Gastrocnemius medialis (tissue), 4 donors: ENCODE results near the gene RBM45.

ENCODE experiments used
- POLR2A ChIP-seq, 2 donors: fragments of 450-650 bp; IDR thresholded peaks; one replicate each; pipeline ENCODE4 v1.6.1; 2017; ENCODE audit warnings: antibody characterized with exemption in 2 of 2, mild to moderate bottlenecking in 2 of 2, moderate library complexity in 2 of 2
- TF ChIP-seq, protein P1 (sequence below), 5 experiments: fragments of 450-650 bp in 3 of 5; fragments of 200-600 bp in 2 of 5; sonication (generic) in 2 of 5; IDR thresholded peaks in 4 of 5; conservative IDR thresholded peaks in 1 of 5; 1 replicate in 4 of 5; 2 replicates in 1 of 5; pipeline ENCODE4 v1.5.1; 2016 to 2019; ENCODE audit warnings: antibody characterized with exemption in 5 of 5, mild to moderate bottlenecking in 3 of 5, moderate library complexity in 3 of 5

DNA sequence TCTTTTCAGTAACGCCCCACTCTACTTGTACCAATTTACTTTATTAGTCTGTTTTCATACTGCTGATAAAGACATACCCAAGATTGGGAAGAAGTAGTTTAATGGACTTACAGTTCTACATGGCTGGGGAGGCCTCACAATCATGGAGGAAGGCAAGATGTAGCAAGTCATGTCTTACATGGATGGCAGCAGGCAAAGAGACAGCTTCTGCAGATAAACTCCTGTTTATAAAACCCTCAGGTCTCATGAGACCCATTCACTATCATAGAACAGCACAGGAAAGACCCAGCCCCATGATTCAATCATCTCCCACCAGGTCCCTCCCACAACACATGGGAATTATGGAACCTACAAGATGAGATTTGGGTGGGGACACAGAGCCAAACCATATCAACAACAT lies 43.3 kb downstream of the RBM45 start:
- TF ChIP-seq, protein P1, sequence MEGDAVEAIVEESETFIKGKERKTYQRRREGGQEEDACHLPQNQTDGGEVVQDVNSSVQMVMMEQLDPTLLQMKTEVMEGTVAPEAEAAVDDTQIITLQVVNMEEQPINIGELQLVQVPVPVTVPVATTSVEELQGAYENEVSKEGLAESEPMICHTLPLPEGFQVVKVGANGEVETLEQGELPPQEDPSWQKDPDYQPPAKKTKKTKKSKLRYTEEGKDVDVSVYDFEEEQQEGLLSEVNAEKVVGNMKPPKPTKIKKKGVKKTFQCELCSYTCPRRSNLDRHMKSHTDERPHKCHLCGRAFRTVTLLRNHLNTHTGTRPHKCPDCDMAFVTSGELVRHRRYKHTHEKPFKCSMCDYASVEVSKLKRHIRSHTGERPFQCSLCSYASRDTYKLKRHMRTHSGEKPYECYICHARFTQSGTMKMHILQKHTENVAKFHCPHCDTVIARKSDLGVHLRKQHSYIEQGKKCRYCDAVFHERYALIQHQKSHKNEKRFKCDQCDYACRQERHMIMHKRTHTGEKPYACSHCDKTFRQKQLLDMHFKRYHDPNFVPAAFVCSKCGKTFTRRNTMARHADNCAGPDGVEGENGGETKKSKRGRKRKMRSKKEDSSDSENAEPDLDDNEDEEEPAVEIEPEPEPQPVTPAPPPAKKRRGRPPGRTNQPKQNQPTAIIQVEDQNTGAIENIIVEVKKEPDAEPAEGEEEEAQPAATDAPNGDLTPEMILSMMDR (IDR thresholded peaks at IDR 0.05 in 4 of 5, conservative IDR thresholded peaks at IDR 0.05 in 1 of 5), result no peak
- no peak for TF ChIP-seq POLR2A (IDR thresholded peaks at IDR 0.05)
